HepG2 (cell line): Measurements from ENCODE around the gene TMEM151A. TPM values are rescaled to one million over a fixed set of nuclear protein-coding genes. Genes with fewer than 3 reads are reported as not detected.

Source experiments
- AGO2 ChIP-seq: fragments of 200-400 bp; formaldehyde crosslinking; optimal IDR thresholded peaks from 2 replicates; pipeline ENCODE3; 2017; ENCODE audit warnings: mild to moderate bottlenecking, low read depth, low read length, moderate library complexity
- ARNTL ChIP-seq: sonication (generic); formaldehyde crosslinking; IDR thresholded peaks from 2 replicates; pipeline ENCODE4 v1.4.0; 2020; ENCODE audit warnings: mild to moderate bottlenecking, missing genetic modification reagents
- FOSL2 ChIP-seq: sonication (generic); formaldehyde crosslinking; IDR thresholded peaks from 2 replicates; pipeline ENCODE4 v1.4.0; 2020; ENCODE audit warnings: missing genetic modification reagents
- FOXM1 ChIP-seq: sonication (generic); formaldehyde crosslinking; IDR thresholded peaks from 2 replicates; pipeline ENCODE4 v1.5.0; 2020; ENCODE audit warnings: missing genetic modification reagents
- KDM1A ChIP-seq: IDR thresholded peaks from 2 replicates; pipeline ENCODE4 v1.6.1; 2016; ENCODE audit warnings: missing compliant biosample characterization
- MAF1 ChIP-seq: sonication (generic); formaldehyde crosslinking; IDR thresholded peaks from 2 replicates; pipeline ENCODE4 v1.5.0; 2020; ENCODE audit warnings: missing genetic modification reagents, borderline replicate concordance
- PHF21A ChIP-seq: sonication (generic); formaldehyde crosslinking; IDR thresholded peaks from 2 replicates; pipeline ENCODE4 v1.5.0; 2020; ENCODE audit warnings: mild to moderate bottlenecking, missing genetic modification reagents
- POLR2G ChIP-seq: fragments of 200-400 bp; formaldehyde crosslinking; IDR thresholded peaks from 2 replicates; pipeline ENCODE4 v1.6.1; 2018; ENCODE audit warnings: mild to moderate bottlenecking, low read depth, low read length, moderate library complexity
- RFXANK ChIP-seq: IDR thresholded peaks from 2 replicates; pipeline ENCODE4 v1.6.1; 2016
- SOX5 ChIP-seq: IDR thresholded peaks from 2 replicates; pipeline ENCODE4 v1.6.1; 2016; ENCODE audit warnings: borderline replicate concordance
- TBX2 ChIP-seq: sonication (generic); formaldehyde crosslinking; IDR thresholded peaks from 2 replicates; pipeline ENCODE4 v1.5.0; 2020; ENCODE audit warnings: missing genetic modification reagents, mild to moderate bottlenecking, borderline replicate concordance
- YEATS2 ChIP-seq: sonication (generic); formaldehyde crosslinking; IDR thresholded peaks from 2 replicates; pipeline ENCODE4 v1.4.0; 2020; ENCODE audit warnings: missing genetic modification reagents, borderline replicate concordance
- ZBTB2 ChIP-seq: sonication (generic); formaldehyde crosslinking; IDR thresholded peaks from 2 replicates; pipeline ENCODE4 v1.8.0; 2022; ENCODE audit warnings: low read depth, missing genetic modification reagents
- polyA plus RNA-seq, 8 experiments: library from polyadenylated mRNA; depleted of rRNA in 3 of 8; stranded (reverse) in 7 of 8; unstranded in 1 of 8; fragments of >200 nt; fragmentation: Illumina TruSeq in 4 of 8; extraction: Trizol in 4 of 8; gene quantifications; 2 replicates each; pipeline versions ENCODE4 v1.2.1 to v1.2.3, GENCODE V29; 2011 to 2016; ENCODE audit warnings: low read depth in 4 of 8, missing spikeins in 1 of 8, mixed read lengths in 1 of 8; ENCODE audit not compliant: insufficient read depth in 1 of 8
- total RNA-seq, 5 experiments: library from RNA; depleted of rRNA; stranded (reverse); fragments of >200 nt; fragmentation: Illumina TruSeq; extraction: Trizol; gene quantifications; 2 replicates each; pipeline ENCODE4 v1.2.3, GENCODE V29; 2016; ENCODE audit warnings: low read depth in 1 of 5
- TF ChIP-seq, protein P1 (sequence below): sonication (generic); formaldehyde crosslinking; IDR thresholded peaks from 2 replicates; pipeline ENCODE4 v1.4.0; 2020; ENCODE audit warnings: missing genetic modification reagents, mild to moderate bottlenecking, borderline replicate concordance
- TF ChIP-seq, protein P2 (sequence below): sonication (generic); formaldehyde crosslinking; IDR thresholded peaks from 2 replicates; pipeline ENCODE4 v1.4.0; 2020; ENCODE audit warnings: missing genetic modification reagents
- TF ChIP-seq, protein P3 (sequence below): fragments of 450-650 bp; IDR thresholded peaks from 2 replicates; pipeline ENCODE4 v1.6.1; 2016

The TMEM151A gene
- total and polyA plus RNA-seq, 2 of the 13 experiments (the other 11 are each of a cell fraction or from before 2014, with no cell fraction given): 0.18 to 0.33 TPM

GRCh38 chr11:66288671-66289547 is 2.8 kb upstream of the TMEM151A start, which contains the start of gene YIF1A (continued):
- TF ChIP-seq, protein P1, sequence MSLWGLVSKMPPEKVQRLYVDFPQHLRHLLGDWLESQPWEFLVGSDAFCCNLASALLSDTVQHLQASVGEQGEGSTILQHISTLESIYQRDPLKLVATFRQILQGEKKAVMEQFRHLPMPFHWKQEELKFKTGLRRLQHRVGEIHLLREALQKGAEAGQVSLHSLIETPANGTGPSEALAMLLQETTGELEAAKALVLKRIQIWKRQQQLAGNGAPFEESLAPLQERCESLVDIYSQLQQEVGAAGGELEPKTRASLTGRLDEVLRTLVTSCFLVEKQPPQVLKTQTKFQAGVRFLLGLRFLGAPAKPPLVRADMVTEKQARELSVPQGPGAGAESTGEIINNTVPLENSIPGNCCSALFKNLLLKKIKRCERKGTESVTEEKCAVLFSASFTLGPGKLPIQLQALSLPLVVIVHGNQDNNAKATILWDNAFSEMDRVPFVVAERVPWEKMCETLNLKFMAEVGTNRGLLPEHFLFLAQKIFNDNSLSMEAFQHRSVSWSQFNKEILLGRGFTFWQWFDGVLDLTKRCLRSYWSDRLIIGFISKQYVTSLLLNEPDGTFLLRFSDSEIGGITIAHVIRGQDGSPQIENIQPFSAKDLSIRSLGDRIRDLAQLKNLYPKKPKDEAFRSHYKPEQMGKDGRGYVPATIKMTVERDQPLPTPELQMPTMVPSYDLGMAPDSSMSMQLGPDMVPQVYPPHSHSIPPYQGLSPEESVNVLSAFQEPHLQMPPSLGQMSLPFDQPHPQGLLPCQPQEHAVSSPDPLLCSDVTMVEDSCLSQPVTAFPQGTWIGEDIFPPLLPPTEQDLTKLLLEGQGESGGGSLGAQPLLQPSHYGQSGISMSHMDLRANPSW (CRISPR knock-in tag): peak; percentile 48; the same call in 1 of the 2 replicates
- TF ChIP-seq MAF1: 0 out of 2 replicates have a peak, but pooled peaks have one; percentile 30
- TF ChIP-seq RFXANK (CRISPR knock-in tag): peak; percentile 36; the same call in 1 of the 2 replicates
- TF ChIP-seq SOX5: peak; percentile 19; the same call in 1 of the 2 replicates
- TF ChIP-seq KDM1A (CRISPR knock-in tag): no peak
- TF ChIP-seq POLR2G: peak; percentile 93
- peak; percentile 55; the same call in 1 of the 2 replicates for TF ChIP-seq TBX2 (CRISPR knock-in tag)
- peak; percentile 14 for TF ChIP-seq AGO2
- no peak for TF ChIP-seq ARNTL (CRISPR knock-in tag)
- TF ChIP-seq YEATS2 (CRISPR knock-in tag): peak; percentile 76; the same call in 1 of the 2 replicates
- TF ChIP-seq FOXM1 (CRISPR knock-in tag): 0 out of 2 replicates have a peak, but pooled peaks have one; percentile 24
- TF ChIP-seq FOSL2 (CRISPR knock-in tag): peak; percentile 33; the same call in 1 of the 2 replicates
- TF ChIP-seq ZBTB2 (CRISPR knock-in tag): peak; percentile 64
- TF ChIP-seq, protein P2, sequence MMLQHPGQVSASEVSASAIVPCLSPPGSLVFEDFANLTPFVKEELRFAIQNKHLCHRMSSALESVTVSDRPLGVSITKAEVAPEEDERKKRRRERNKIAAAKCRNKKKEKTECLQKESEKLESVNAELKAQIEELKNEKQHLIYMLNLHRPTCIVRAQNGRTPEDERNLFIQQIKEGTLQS (CRISPR knock-in tag): peak; percentile 70
- peak; percentile 45 for TF ChIP-seq PHF21A
- TF ChIP-seq, protein P3, sequence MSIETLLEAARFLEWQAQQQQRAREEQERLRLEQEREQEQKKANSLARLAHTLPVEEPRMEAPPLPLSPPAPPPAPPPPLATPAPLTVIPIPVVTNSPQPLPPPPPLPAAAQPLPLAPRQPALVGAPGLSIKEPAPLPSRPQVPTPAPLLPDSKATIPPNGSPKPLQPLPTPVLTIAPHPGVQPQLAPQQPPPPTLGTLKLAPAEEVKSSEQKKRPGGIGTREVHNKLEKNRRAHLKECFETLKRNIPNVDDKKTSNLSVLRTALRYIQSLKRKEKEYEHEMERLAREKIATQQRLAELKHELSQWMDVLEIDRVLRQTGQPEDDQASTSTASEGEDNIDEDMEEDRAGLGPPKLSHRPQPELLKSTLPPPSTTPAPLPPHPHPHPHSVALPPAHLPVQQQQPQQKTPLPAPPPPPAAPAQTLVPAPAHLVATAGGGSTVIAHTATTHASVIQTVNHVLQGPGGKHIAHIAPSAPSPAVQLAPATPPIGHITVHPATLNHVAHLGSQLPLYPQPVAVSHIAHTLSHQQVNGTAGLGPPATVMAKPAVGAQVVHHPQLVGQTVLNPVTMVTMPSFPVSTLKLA: peak; percentile 2; the same call in 1 of the 2 replicates
